ENCODE measurements around the gene ATP5F1E.
"Not testable (repeated sequence)": the region's sequence is repeated elsewhere in the genome, so short reads cannot be mapped to it uniquely, and the experiment has no call there.

The ATP5F1E gene

DNA sequence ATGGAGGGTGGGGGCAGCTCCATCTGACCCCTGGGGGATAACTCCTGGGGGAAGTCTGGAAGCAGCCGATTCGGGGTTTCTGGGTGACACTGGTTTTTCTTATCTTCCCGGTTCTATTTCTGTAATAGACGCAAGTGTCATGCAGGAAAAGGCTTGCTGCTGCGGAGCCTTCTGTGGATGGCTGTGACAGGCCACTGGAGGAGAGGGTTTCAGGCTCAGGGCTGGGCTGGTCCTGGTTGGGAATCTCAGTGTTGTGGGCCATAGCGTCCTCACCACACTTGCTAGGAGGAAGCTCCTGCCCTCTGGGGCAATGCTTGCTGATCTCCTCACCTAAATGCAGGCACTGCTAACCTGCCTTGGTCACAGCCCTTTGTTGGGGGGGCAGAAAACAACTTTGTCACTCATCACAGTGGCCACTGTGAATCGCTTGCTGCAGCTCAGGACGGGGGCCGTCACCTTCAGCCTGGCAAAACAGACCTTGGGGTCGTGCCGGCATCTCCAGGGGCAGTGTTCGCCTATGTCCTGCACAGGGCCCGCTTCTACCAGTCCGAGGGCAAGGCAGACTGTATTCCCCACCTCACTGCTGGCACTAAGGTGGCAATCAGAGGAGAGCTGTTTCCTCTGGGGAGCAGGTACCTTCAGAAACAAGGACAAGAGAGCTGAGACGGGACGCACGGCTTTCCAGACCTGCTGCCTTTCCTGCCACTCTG lies 17.3 kb downstream of the ATP5F1E start:
- in situ Hi-C loops (cut with MboI; ENCODE audit: low sequenced_read_pairs, unreplicated experiment) = no loop called here
- no peak for DNase-seq (ENCODE audit: low spot score)
- TF ChIP-seq, protein P1, sequence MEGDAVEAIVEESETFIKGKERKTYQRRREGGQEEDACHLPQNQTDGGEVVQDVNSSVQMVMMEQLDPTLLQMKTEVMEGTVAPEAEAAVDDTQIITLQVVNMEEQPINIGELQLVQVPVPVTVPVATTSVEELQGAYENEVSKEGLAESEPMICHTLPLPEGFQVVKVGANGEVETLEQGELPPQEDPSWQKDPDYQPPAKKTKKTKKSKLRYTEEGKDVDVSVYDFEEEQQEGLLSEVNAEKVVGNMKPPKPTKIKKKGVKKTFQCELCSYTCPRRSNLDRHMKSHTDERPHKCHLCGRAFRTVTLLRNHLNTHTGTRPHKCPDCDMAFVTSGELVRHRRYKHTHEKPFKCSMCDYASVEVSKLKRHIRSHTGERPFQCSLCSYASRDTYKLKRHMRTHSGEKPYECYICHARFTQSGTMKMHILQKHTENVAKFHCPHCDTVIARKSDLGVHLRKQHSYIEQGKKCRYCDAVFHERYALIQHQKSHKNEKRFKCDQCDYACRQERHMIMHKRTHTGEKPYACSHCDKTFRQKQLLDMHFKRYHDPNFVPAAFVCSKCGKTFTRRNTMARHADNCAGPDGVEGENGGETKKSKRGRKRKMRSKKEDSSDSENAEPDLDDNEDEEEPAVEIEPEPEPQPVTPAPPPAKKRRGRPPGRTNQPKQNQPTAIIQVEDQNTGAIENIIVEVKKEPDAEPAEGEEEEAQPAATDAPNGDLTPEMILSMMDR (IDR thresholded peaks at IDR 0.05; ENCODE audit: borderline replicate concordance, control extremely low read depth, extremely low read depth, insufficient read depth, missing control alignments) = no peak

DNA sequence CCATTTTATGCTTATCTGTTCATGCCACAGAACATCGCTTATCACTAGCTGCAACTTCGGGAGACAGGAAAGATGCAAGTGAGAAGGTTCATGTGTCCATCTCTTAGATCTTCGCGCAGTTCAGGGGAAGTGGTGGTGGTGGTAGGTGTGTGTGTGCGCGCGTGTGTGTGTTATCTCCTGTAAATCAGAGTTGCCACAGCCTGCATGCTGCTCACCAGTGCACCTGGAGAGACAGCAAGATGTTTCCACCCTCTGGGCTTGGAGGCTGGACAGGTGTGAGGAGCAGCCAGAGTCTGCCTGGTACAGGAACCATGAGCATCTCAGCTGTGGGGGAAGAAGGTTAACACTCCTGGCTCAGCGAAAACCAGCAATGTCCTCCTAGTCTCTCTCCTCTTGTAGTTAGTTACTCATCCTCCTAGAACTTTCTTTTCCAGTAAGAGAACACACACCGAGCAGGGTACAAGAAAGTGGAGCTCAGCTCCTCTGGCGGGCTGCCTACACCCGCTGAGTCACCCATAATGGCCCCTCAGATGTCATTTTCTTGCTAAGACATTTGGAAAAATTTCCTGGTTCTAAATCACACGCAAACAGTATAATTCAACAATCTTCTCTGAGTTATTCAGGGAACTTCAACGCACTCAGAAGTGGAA lies 18.1 kb downstream of the ATP5F1E start:
- TF ChIP-seq, protein P1 (IDR thresholded peaks at IDR 0.05; ENCODE audit: borderline replicate concordance, control extremely low read depth, extremely low read depth, insufficient read depth, missing control alignments) = no peak
- in situ Hi-C loops (cut with MboI; ENCODE audit: low sequenced_read_pairs, unreplicated experiment) = no loop called here
- DNase-seq (ENCODE audit: low spot score) = no peak

DNA sequence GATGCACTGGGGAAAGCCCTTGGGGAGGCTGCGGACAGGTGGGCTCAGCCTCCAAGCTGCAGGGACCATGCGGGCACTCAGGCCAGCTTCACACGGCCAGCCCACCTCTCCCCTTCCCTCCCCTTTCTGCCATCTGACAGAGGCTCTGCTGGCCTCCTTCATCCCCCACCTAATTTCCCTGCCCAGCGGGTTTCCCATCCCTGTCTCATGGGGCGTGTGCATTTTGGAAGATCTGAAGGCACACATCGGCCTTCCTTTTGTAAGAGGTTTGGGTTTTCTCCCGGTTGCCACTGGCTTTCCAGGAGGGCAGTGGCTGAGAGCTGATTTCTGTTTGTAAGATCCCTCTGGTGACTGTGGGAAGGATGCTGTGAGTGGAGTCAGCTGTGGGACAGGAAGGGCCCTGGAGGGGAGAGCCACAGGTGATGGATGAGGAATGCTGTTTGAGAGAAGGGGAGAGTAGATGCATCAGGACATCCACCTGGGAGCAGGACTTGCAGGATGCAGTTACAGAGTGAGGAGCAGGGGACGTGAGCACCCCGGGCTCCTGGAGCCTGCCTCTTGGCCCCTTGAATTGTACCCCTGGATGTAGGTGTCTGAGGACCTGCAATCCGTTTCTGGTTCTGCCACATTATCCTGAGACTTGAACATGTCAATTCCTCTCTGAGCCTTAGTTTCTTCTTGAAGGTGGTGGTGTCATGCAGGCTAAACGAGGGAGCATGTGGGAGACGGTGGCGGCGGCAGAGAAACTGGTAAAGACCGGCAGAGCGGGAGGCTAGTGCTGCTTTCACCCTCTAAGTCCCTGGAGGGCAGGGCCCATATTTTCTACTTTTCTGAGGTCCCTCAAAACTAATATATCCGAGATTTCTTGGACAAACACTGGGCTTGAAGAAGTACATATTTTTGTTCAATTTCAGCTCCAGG lies 18.8 kb downstream of the ATP5F1E start:
- TF ChIP-seq, protein P1 (IDR thresholded peaks at IDR 0.05; ENCODE audit: borderline replicate concordance, control extremely low read depth, extremely low read depth, insufficient read depth, missing control alignments) = no peak
- no peak for DNase-seq (ENCODE audit: low spot score)
- in situ Hi-C loops (cut with MboI; ENCODE audit: low sequenced_read_pairs, unreplicated experiment) = no loop called here

DNA sequence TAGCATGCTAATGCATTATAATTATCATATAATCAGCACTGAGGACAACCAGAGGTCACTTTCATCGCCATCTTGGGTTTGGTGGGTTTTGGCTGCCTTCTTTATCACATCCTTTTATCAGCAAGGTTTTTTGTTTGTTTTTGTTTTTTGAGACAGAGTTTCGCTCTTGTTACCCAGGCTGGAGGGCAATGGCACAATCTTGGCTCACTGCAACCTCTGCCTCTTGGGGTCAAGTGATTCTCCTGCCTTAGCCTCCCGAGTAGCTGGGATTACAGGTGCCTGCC lies 20.3 kb downstream of the ATP5F1E start:
- DNase-seq (ENCODE audit: low spot score); in situ Hi-C loops (cut with MboI; ENCODE audit: low sequenced_read_pairs, unreplicated experiment): not testable (repeated sequence)

DNA sequence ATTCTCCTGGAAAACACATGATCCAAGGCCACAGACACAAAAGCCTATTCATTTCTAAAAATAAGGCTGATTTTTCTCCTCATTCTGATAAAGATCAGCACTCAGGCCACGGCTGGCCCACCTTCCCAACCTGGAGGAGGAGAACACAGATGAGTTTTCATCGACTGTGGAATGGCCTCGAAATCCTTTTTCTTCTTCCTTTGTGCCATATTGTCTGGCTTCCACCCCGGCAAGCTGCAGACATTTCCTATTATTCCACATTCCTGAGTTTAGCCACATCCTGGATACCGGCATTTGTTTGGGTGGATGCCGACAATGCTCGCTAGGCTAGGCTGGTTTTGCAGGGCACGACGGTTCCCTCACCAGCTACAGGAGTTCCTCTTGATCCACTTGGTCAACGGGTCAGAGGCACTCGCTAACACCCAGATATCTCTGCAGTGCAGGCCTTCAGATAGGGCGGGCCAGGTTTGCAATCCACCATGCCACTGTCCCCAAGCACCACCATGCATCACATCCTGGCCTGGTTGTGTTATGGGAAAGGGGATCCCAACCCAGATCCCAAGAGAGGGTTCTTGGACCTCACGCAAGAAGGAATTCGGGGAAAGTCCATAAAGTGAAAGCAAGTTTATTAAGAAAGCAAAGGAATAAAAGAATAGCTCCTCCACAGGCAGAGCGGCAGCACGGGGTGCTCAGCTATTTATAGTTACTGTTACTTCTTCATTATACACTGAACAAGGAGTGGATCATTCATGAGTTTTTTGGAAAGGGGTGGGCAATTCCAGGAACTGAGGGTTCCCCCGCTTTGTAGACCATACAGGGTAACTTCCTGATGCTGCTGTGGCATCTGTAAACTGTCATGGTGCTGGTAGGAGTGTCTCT lies 20.9 kb downstream of the ATP5F1E start:
- TF ChIP-seq, protein P1 (IDR thresholded peaks at IDR 0.05; ENCODE audit: borderline replicate concordance, control extremely low read depth, extremely low read depth, insufficient read depth, missing control alignments) = no peak
- DNase-seq (ENCODE audit: low spot score) = no peak
- in situ Hi-C loops (cut with MboI; ENCODE audit: low sequenced_read_pairs, unreplicated experiment) = no loop called here

DNA sequence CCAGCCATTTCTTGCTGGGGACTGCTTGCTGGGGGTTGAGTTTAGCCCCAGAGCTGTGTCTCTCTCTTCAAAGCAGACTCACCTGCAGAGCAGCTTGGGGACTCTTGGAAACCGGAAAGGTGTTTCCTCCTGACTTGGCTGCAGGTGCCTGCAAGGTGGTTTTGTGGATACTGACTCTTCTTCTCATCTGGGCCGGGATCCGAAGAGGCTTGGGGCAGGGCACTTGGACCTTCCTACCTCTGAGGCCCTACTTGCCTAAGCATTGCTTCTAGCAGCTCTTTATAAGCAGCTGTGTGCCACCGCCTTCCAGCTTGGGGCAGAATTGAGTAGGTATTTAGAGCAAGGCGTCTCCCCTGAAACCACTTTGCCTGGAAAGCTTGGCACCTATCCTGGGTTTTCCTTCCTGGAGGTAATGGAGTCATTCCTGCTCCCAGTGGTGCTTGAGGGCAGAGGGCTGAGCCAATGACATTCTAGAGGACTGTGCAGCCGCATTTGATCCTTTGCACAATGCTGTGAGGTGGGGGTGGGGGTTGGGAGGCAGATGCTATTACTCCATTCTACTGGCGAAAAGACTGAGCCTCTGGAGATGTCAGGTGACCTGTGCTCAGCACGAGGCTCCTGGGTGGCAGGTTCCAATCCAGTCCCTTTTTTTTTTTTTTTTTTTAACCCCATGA lies 21.7 kb downstream of the ATP5F1E start:
- no peak for DNase-seq (ENCODE audit: low spot score)
- TF ChIP-seq, protein P1 (IDR thresholded peaks at IDR 0.05; ENCODE audit: borderline replicate concordance, control extremely low read depth, extremely low read depth, insufficient read depth, missing control alignments) = no peak
- in situ Hi-C loops (cut with MboI; ENCODE audit: low sequenced_read_pairs, unreplicated experiment) = no loop called here

All from GM13976 (cell line).